Measurements from ENCODE around the gene PAMR1.

The PAMR1 gene

GRCh38 chr11:35458846-35459245 lies 66.6 kb downstream of the PAMR1 start:
- in situ Hi-C loops (cut with MboI; ENCODE audit: low sequenced_read_pairs, unreplicated experiment): no loop called here
- TF ChIP-seq CTCF (IDR thresholded peaks at IDR 0.05; ENCODE audit: borderline replicate concordance, control extremely low read depth, extremely low read depth, insufficient read depth, missing control alignments): no peak
- DNase-seq (ENCODE audit: low spot score): no peak

- DNase-seq (ENCODE audit: low spot score): no peak
- in situ Hi-C loops (cut with MboI; ENCODE audit: low sequenced_read_pairs, unreplicated experiment): no loop called here
- no peak for TF ChIP-seq CTCF (IDR thresholded peaks at IDR 0.05; ENCODE audit: borderline replicate concordance, control extremely low read depth, extremely low read depth, insufficient read depth, missing control alignments)
Observed at GRCh38 chr11:35454362-35454761, 71.1 kb downstream of the PAMR1 start.

DNA sequence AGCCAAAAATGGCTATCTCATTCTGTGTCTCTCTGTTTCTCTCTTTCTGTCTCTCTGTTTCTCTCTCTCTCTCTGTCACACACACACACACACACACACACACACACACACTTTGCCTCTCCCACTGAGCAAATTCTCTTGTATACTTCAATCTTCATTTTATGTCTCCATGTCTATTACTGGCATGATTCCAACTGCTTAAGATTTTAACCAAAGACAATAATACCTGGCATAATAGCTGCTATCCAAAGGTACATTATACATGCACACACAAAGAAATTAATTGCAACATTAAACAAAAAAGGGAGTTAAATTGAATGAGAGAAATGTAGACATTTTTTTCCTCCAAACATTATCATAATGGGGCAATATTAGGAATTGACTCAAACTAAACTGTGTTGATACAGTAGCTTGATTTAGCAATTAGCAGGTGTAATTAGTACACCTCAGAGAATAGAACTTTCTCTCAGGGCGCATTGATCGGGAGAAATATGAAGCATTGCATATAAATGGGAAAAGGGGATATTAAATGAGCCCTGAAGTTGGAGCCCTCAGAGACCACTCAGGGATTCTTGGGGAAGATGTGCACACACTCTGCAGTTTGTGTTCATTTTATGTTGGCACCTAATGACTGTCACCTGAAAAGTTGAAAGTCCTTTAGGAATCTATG lies 88.7 kb downstream of the PAMR1 start:
- TF ChIP-seq CTCF (IDR thresholded peaks at IDR 0.05; ENCODE audit: borderline replicate concordance, control extremely low read depth, extremely low read depth, insufficient read depth, missing control alignments): no peak
- DNase-seq (ENCODE audit: low spot score): no peak
- in situ Hi-C loops (cut with MboI; ENCODE audit: low sequenced_read_pairs, unreplicated experiment): no loop called here

DNA sequence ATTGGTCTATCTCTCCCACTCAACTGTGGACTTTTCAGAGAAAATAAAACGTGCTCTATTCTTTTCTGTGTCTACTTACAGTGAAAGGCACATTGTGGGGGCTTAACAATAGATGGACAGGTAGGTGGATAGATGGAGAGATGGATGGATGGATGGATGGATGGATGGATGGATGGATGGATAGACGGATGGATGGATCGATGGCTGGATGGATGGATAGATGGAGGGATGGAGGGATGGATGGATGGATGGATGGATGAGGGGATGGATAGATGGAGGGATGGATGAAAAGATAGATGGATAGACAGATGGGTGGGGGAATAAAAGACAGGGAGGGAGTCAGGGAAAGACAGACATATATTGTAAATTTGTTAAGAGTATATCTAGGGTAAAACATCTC lies 91.8 kb downstream of the PAMR1 start:
- no peak for TF ChIP-seq CTCF (IDR thresholded peaks at IDR 0.05; ENCODE audit: borderline replicate concordance, control extremely low read depth, extremely low read depth, insufficient read depth, missing control alignments)

GRCh38 chr11:35432464-35432863 lies 93.0 kb downstream of the PAMR1 start:
- no peak for TF ChIP-seq CTCF (IDR thresholded peaks at IDR 0.05; ENCODE audit: borderline replicate concordance, control extremely low read depth, extremely low read depth, insufficient read depth, missing control alignments)
- no peak for DNase-seq (ENCODE audit: low spot score)
- in situ Hi-C loops (cut with MboI; ENCODE audit: low sequenced_read_pairs, unreplicated experiment): no loop called here

More for the DNA sequence above, 91.8 kb downstream of the PAMR1 start:
- in situ Hi-C loops (cut with MboI; ENCODE audit: low sequenced_read_pairs, unreplicated experiment): no loop called here
- DNase-seq (ENCODE audit: low spot score): no peak

DNA sequence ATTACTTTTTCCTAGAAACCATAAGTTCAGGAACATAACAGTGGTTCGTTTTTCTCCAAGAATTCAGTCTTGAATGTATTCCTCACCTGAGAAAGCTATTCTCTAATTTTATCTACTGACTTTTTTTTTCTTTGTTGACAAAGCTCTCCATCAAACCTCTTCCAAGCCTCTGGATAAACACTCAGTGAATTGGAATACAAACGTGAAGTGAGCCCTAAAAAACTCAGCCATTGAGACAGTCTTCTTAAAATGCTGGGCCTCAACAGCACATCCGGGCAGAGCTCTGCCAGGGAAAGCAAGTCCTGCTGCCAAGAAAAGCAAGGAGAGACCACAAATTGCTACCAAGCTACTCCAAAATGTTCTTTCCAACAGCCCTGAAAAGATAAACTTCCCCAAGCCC lies 98.3 kb downstream of the PAMR1 start:
- no peak for DNase-seq (ENCODE audit: low spot score)
- no peak for TF ChIP-seq CTCF (IDR thresholded peaks at IDR 0.05; ENCODE audit: borderline replicate concordance, control extremely low read depth, extremely low read depth, insufficient read depth, missing control alignments)
- in situ Hi-C loops (cut with MboI; ENCODE audit: low sequenced_read_pairs, unreplicated experiment): no loop called here

Measured in GM13976 (cell line).